Adrenal gland (tissue), 5 donors: ENCODE results near the gene DSG2.

Source experiments
- CTCF ChIP-seq, 6 experiments: fragments of 450-650 bp in 4 of 6; fragments of 200-600 bp in 2 of 6; sonication (generic) in 1 of 6; IDR thresholded peaks; 1 replicate in 5 of 6; 2 replicates in 1 of 6; pipeline versions ENCODE4 v1.5.1 to v1.8.0; 2016 to 2021; ENCODE audit warnings: antibody characterized with exemption in 6 of 6, mild to moderate bottlenecking in 2 of 6, moderate library complexity in 1 of 6
- POLR2A ChIP-seq, 2 donors: fragments of 450-650 bp; IDR thresholded peaks; one replicate each; pipeline ENCODE4 v1.6.1; 2017; ENCODE audit warnings: antibody characterized with exemption in 2 of 2, mild to moderate bottlenecking in 2 of 2, moderate library complexity in 1 of 2
- donor health status: DM: no; HTN: no; CAD: no.

- TF ChIP-seq CTCF (IDR thresholded peaks at IDR 0.05), result no peak
- TF ChIP-seq POLR2A (IDR thresholded peaks at IDR 0.05), result no peak
These were observed 35.3 kb downstream of the DSG2 start for GRCh38 chr18:31533236-31533635.
